COLO668 (cell line): ENCODE results near the gene PATE1.
"Not testable (repeated sequence)": the region's sequence is repeated elsewhere in the genome, so short reads cannot be mapped to it uniquely, and the experiment has no call there.

ENCODE experiments used
- DNase-seq: peaks from one replicate; lab custom pipeline; 2025; ENCODE audit not compliant: unreplicated experiment; lab: John Stamatoyannopoulos, UW

The PATE1 gene, protein sequence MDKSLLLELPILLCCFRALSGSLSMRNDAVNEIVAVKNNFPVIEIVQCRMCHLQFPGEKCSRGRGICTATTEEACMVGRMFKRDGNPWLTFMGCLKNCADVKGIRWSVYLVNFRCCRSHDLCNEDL

DNA sequence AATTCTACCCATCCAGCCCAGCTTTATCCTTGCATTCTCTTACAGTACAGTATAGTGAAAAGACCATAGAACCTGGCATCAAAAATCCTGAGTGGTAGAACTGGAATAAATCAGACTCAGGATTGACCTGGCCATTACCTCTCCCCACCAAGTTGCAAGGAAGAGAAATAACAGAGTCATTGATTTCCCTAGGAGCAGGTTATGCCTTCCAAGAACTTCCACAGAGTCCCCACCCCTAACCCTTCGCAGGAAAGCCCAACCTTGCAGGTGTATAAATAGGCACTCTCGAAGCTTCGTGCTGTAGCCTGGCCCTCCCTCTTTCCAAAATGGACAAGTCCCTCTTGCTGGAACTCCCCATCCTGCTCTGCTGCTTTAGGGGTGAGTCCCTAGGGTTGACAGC is at the start of gene PATE1:
PATE1 (plus strand) TSS at position 301 of the 400 bp plus-strand sequence; CDS start at position 327, 26 bp downstream.
- no peak for DNase-seq

DNA sequence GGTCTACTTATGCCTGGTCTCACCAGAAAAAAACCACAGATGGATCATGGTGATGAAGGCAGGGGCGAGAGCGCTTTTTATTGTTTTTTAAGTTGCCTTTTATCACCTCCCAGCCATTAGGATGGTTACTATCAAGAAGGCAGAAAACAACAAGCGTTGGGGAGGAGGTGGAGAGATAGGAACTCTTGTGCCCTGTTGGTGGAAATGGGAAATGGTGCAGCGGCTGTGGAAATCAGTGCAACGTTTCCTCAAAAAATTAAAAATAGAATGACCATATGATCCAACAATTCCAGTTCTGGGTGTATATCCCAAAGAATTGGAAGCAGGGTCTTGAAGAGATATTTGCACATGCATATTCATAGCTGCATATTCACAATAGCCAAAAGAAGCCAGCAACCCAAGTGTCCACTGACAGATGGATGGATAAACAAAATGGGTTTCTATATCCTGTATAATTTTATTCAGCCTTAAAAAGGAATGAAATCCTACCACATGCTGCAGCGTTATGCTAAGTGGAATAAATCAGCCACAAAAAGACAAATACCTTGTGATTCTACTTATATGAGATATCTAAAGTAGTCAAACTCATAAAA is 45.0 kb upstream of the PATE1 start:
- no peak for DNase-seq

DNA sequence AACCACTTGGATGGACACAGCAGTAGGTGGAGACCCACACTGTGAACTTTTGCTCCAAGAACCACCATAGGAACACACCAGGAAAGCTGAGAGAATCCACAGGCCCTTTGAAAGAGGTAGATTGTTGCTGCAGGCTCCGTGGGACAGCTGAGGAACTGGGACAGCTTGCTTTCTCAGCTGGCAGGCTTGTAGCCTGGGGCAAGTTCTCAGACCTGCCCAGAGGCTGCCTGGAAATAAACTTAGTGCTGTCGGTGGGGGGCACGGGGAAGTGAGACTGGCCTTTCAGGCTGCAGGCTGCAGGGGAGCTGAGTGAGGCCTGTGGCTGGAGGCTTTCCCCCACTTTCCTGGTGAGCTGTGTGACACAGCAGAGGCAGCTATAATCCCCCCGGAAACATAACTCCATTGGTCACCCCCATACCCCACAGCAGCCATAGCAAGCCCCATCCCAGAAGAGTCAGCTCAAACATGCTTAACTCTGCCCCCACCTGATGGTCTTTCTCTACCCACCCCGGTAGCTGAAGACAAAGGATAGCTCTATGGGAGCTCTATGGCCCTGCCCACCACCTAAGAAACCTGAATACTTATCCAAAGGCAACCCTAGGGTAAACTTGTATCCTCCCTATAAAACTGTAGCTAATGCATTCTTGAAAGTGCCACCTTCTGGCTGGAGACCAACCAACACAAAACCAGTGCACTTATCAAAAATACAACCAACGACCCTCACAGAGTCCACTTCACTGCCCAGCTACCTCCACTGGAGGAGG is 44.0 kb upstream of the PATE1 start:
- DNase-seq, result no peak

DNA sequence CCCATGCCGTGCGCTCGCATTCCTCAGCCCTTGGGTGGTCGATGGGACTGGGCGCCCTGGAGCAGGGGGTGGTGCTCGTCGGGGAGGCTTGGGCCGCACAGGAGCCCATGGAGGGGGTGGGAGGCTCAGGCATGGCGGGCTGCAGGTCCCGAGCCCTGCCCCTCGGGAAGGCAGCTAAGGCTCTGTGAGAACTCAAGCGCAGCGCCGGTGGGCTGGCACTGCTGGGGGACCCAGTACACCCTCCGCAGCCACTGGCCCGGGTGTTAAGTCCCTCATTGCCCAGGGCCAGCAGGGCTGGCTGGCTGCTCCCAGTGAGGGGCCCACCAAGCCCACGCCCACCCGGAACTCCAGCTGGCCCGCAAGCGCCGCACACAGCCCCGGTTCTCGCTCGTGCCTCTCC is 41.4 kb upstream of the PATE1 start:
- DNase-seq, result not testable (repeated sequence)

DNA sequence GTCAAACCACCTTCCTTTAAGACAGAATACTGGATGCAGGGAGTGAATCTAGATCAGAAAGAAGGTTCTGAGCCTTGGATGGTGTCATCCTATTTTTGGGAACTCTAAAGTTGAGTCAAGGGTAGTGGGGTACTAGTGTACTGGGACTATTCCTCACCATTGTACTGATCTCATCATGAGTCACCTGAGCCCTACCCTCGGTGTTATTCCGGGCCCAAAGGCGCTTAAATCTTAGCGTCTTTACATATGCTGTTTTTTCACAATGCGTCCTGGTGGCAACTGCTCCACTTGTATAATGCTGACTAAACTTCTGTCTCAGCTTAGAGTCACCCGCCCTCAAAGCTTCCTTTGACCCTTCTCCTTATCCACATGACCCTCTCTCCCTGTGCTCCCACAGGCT is 25.3 kb upstream of the PATE1 start:
- no peak for DNase-seq

DNA sequence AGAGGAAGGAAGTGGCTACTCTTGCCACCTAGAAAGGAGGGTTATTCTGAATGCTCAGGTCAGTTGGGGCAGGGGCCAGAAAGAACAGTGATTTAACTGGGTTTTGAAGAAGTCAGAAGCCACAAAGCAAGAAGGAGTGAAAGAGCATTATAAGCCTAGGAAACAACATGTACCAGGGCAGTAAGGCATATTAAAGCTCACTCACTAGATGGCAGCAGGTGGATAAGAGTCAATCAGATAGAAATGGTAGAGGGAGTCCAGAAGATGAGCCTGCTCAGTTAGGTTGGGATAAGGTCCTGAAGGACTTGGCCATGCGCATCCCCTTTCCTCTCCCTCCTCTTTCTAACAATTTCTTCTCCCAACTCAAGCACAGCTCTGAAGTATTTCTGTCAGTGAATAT is 22.0 kb upstream of the PATE1 start:
- DNase-seq, result no peak

DNA sequence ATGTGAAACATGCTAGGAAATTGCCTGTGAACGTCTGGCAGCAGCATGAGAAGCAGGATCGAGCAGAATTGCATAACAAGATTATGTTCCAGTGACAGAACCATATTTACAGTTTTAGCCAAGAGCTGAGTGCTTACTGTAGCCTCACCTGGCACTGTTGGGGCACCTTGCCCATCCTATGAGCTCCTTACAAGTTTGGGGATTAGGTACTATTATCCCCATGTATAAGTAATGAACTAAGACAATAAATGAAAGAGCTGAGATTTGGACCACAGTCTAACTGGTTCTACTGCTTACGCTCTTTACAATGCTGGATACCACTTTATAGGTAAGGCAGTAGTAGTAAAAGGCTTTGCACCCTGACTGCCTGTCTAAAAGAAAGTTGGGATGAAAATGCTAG is 17.1 kb upstream of the PATE1 start:
- no peak for DNase-seq

DNA sequence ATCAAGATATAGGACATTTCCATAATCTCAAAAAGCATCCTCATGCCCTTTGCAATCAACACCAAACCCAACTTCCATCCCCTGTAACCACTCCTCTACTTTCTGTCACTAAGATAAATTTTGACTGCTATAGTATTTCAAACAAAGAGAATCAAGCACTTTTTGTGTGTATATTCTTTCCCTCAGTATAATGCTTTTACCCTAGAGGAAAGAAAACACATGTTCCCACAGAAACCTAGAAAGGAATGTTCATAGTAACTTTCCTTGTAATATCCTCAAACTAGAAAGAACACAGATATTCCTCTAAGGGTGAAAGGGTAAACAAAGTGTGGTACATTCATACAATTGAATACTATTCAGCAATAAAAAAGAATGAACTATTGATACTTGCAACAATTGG is 5.5 kb upstream of the PATE1 start:
- DNase-seq, result no peak

DNA sequence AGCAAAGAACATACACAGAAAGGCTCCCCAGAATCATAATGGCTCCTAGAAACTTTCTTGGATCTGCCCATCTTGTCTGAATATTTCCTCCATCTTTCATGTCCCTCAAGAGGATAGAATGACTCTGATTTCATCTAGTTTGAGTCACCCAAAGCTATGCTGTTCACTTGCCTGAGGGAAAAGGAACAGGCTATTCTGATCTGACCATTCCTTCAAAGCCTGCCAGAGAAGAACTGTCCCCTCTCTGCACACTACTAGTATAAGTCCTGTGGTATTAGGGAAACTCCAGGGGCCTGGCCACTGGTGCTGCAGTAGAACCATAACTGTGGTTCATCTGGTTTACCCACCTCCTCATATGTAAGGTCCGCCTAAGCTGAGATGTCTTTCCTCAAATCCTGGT is 2.4 kb upstream of the PATE1 start:
- DNase-seq, result no peak

DNA sequence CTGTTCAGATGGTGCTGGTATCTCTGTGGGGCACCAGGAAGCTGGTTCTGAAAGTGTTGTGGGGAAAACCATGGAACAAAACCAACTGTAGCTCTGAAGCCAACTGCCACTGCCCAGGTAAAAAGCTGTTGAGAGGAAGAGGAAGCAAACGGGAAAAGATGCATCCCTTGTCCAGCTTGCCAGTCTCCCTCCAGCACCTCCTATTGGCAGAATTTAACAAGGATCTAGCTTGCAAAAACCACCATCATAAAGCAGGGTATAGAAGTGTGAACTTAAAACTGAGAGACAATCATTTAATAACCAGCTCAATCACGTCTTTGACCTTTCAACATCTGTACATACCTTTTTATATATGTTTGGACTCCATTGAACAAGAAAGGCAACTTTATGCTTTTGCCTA is 4.5 kb downstream of the PATE1 start:
- DNase-seq, result no peak

DNA sequence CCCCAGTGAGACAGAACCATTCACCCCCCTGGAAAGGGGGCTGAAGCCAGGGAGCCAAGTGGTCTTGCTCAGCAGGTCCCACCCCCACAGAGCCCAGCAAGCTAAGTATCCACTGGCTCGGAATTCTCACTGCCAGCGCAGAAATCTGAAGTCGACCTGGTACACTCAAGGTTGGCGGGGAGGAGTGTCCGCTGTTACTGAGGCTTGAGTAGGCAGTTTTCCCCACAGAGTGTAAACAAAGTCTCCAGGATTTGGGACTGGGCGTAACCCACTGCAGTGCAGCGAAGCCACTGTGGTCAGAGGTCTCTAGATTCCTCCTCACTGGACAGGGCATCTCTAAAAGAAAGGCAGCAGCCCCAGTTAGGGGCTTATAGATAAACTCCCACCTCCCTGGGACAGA is 10.0 kb downstream of the PATE1 start:
- no peak for DNase-seq

DNA sequence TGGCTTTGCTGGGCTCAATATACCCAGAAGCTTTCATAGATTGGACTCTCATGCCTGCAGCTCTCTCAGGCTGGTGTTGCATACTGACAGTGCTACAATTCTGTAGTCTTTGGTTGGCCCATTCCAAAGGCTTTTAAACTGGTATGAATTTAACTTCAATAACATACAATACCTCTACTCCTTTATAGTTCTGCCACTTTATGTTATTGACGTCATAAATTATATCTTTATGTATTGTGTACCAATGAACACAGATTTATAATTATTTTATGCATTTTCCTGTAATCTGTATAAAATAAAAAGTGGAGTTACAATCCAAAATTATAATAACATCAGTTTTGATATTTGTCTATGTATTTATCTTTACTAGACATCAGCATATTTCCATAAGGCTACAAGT is 16.4 kb downstream of the PATE1 start:
- no peak for DNase-seq

DNA sequence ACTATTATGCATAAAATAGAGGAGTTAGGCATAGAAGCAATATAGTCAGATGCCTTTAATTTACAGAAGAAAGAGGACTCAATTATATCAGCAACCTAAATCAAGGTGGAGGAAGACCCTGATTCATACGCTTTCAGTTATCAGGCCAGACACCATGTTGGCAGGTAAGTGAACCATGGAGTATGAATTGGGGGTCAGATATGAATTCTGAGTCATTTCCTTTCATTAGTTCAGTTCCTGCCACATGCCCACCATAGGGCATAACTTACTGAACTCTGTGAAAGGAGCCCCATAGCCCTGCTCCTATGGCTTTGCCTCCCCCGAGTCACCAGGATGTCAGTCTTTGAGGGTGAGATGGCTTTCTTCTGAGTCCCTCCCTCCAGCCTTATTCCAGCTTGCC is 17.4 kb downstream of the PATE1 start:
- DNase-seq, result no peak

DNA sequence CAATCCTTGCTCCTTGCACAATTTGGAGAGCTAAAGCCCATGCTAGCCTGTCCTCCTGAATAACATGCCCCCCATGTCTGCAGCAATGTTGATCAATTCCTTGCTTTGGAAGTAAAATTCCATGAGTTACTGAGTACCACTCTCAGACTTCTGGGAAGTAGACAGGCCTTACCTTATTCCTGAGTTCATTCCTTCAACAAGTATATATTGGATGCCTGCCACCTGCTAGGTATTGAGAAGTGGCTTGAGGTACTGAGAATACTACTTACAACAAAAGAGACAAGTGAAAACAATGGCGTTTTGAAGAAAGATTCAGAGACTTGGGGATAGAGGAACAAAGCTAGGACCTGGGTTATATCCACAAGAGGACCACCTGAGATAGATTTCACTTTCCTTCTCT is 20.2 kb downstream of the PATE1 start:
- DNase-seq, result no peak

DNA sequence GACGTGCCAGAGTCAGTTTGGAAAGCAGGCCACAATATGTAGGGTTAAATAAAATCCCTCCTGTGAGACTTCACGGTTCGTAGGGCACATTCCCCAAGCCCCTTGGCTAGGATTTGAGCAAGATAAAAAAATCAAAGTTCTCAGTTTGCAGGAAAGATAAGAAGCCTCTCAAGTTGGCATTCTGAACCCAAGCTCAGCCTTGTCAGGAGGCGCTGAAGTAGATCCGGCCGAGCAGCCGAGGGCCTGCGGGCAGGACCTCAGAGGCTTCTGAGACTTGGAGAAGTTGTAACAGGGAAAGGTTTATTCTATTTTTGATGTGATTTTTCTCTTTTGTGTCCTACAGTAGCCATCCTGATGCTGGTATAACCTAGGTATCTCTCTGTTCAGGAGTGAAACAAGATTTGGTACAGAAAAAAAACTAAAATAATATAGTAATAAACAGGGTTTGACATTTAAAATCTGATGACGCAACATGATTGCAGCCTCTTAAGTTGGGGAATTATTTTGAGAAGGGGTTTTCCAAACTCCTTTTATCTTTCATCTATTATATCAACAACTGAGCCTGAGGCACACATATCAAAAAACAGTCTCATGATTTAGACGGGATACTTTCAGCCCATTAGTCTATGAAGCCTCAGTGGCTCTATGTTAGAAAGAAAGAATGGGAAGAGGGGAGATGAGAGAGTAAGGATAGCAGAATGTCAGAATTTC is 22.4 kb downstream of the PATE1 start:
- DNase-seq, result no peak

DNA sequence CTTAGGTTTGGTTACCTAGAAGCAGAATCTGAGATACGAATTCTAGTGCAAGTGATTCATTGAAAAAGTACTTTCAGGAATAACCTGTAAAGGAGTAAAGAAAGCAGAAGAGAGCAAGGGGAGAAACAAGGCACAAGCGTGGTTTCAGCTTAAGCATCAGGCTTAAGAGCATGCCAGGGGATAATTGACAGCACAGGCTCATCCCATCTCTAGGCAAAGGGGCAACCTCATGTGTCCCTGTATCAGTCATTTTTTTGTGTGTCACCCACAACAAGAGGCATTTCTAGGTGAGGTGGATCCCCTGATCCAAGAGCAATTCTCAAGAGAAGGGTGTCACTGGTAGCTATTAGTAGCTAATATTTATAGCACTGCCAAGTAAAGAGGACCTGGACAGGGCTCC is 24.5 kb downstream of the PATE1 start:
- DNase-seq, result no peak

DNA sequence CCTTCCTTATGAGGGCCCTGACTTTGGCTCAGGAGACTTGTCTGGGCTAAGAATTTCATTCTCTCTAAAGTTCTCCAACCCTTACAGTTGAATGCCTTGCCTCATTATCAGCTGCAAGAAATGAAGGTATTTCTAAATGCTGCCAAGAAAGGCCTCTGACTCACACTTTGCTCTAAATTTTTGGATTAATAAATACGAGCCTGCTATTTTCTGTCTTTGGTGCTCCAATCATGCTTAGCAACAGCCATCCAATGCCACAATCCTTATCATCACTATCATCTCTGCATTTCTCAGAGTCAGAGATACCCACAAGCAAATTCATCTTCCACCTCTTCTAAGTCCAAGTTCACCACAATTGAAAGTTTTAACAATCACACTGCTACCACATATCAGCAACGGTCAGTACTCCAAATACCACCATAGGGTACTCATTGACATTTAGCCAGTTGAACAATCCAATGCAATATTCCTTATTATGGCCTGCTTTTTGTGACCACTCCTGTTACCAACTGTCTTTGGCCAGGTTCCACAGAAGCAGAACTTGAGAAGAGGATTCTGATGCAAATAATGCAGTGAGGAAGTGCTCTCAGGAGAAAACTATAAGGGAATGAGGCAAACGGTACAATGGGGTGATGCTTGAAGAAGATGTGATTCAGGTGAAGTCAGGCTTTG is 26.9 kb downstream of the PATE1 start:
- no peak for DNase-seq

DNA sequence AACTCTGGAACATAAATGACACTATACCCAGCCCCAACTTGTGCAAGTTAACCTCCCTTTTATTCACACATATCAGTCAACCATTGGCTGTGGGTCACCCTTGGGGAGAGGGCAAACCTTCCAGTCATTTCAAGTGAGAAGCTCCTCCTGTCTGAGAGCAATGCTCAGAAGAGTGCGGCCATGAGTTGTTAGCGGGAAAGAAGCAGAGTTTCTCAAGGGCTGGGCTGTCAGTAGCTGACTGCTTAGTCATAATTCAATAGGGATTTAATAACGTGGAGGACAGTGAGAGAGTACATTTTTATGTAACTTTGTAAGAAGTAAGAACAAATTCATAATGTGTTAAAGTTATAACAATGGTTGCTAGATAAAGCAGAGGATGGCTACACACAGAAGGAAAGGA is 27.4 kb downstream of the PATE1 start:
- DNase-seq, result no peak

DNA sequence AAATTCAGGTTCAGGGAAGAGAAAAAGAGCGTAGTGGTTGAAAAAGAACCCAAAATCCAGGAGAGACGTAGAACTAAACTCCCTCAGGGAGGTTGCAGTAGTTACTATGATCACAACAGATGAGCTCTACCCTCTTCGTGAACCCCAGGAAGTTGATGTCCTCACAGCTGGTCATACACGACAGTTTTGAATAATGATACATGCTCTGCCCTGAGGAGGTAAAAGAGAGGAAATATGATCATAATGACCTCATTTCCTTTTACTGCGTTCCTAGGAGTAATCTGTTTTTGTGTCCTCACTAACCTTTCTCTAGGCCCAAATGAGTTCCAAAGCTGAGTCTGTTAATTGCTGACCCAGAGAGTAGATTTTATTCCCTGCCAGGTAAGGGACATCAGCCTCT is 31.2 kb downstream of the PATE1 start:
- DNase-seq, result no peak

DNA sequence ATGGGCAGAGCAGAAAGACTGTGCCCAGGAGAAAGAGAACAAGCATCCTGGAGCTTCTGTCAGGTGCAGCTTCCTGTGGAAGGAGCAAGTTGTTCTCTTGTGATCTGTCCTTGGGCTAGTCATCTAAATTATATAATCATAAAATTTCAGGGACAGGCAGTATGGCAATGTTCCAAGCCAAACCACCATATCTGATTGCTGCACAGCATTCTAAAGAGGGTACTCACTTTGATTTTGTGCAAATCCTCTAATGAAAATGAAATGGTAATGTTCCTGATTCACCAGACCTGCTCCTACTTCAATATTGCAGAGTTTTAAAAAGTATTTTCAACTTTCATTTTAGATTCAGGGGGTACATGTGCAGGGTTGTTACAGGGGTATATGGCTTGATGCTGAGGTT is 32.6 kb downstream of the PATE1 start, which contains the start of gene PATE2:
PATE2 (minus strand) TSS at position 101 of the 400 bp plus-strand sequence; CDS start at position 46, 55 bp downstream.
- DNase-seq, result no peak

DNA sequence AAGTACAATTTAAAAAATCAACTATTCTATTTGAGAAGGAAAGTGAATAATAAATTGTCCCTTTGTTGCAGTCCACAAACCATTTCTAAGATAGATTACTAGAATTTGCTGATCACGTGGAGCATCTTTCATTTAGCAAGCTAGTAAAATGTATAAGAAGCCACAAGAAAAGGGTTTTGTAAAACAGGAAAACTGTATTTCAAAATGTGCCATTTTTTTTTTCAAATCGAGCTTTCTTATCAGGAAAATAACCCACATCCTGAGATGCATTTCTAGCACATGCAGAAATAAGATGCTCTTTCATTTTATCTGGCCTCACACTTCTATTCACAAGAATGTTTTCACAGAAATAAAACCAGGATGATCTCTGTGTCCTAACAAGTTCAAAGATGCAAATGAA is 38.6 kb downstream of the PATE1 start:
- DNase-seq, result no peak
